H1 (cell line): ENCODE data around the gene GUCA2B. TPM values are rescaled to one million over a fixed set of nuclear protein-coding genes. Genes with fewer than 3 reads are reported as not detected.

ENCODE experiments used
- CTCF ChIA-PET: fragments of 300-600 bp; sonication (Branson Sonifier 250); formaldehyde crosslinking; loops from one replicate; lab custom pipeline; 2021; ENCODE audit not compliant: partially characterized antibody; lab: Charles Lee
- POLR2A ChIA-PET: fragments of 300-600 bp; sonication (Branson Sonifier 250); formaldehyde crosslinking; loops from one replicate; lab custom pipeline; 2021; ENCODE audit warnings: inconsistent platforms; ENCODE audit not compliant: partially characterized antibody; lab: Charles Lee
- DNase-seq, 2 experiments: peaks; one replicate each; pipeline versions ENCODE4 v3.0.0 to v3.0.0-alpha.2; 2010 to 2022; ENCODE audit warnings: low spot score in 2 of 2, low read depth in 1 of 2, mixed read lengths in 1 of 2
- FAIRE-seq: peaks from 2 replicates; lab custom pipeline; 2011; peaks lifted over from hg19 to GRCh38; lab: Jason Lieb, UNC
- H2AFZ ChIP-seq: 2 replicates; pipeline ENCODE4 v1.8.1; 2012; ENCODE audit warnings: low read length, inconsistent platforms
- H2AK5ac ChIP-seq: 2 replicates; pipeline ENCODE4 v1.6.1; 2013; ENCODE audit warnings: low read depth, low read length
- H2BK120ac ChIP-seq: replicated peaks from 2 replicates; pipeline ENCODE3; 2013; ENCODE audit warnings: low read depth, low read length, inconsistent platforms
- H2BK12ac ChIP-seq: 2 replicates; pipeline ENCODE4 v1.6.1; 2013; ENCODE audit warnings: low read depth, low read length
- H2BK15ac ChIP-seq: 2 replicates; pipeline ENCODE4 v1.6.1; 2013; ENCODE audit warnings: low read length
- H2BK20ac ChIP-seq: 2 replicates; pipeline ENCODE4 v1.6.1; 2013; ENCODE audit warnings: low read length
- H2BK5ac ChIP-seq: 2 replicates; pipeline ENCODE4 v1.6.1; 2013; ENCODE audit warnings: low read depth, low read length
- H3K14ac ChIP-seq: 2 replicates; pipeline ENCODE4 v1.6.1; 2013; ENCODE audit warnings: inconsistent platforms; ENCODE audit not compliant: insufficient read length
- H3K18ac ChIP-seq: 2 replicates; pipeline ENCODE4 v1.6.1; 2013; ENCODE audit warnings: low read length; ENCODE audit errors: extremely low read depth
- H3K23ac ChIP-seq: 2 replicates; pipeline ENCODE4 v1.6.1; 2013; ENCODE audit warnings: inconsistent platforms; ENCODE audit not compliant: insufficient read length
- H3K23me2 ChIP-seq: 2 replicates; pipeline ENCODE4 v1.6.1; 2013; ENCODE audit warnings: low read depth, low read length
- H3K27ac ChIP-seq: 2 replicates; pipeline ENCODE4 v1.6.1; 2011; ENCODE audit warnings: low read depth, low read length, inconsistent platforms
- H3K27me3 ChIP-seq, 4 experiments: replicated peaks in 1 of 4; 1 replicate in 1 of 4; 2 replicates in 3 of 4; pipeline versions ENCODE4 v1.6.1 to v1.8.1; 2011 to 2013; ENCODE audit warnings: low read length in 3 of 4, mild to moderate bottlenecking in 3 of 4, inconsistent platforms in 2 of 4, mixed read lengths in 2 of 4, moderate library complexity in 1 of 4; ENCODE audit not compliant: control insufficient read depth in 3 of 4, insufficient read depth in 3 of 4; ENCODE audit errors: extremely low read depth in 1 of 4
- H3K36me3 ChIP-seq, 4 experiments: 2 replicates each; pipeline versions ENCODE4 v1.6.1 to v1.8.1; 2011 to 2013; ENCODE audit warnings: mild to moderate bottlenecking in 4 of 4, low read length in 3 of 4, moderate library complexity in 2 of 4, control low read depth in 1 of 4, inconsistent platforms in 1 of 4; ENCODE audit not compliant: insufficient read depth in 4 of 4, control insufficient read depth in 2 of 4
- H3K4ac ChIP-seq: replicated peaks from 2 replicates; pipeline ENCODE3; 2013; ENCODE audit warnings: low read length, low read depth, mixed read lengths, inconsistent platforms; ENCODE audit not compliant: insufficient read length
- H3K4me1 ChIP-seq, 4 experiments: replicated peaks in 1 of 4; 1 replicate in 1 of 4; 2 replicates in 3 of 4; pipeline versions ENCODE4 v1.6.1 to v1.8.1; 2011 to 2013; ENCODE audit warnings: low read length in 3 of 4, inconsistent platforms in 2 of 4, mixed read lengths in 1 of 4; ENCODE audit not compliant: insufficient read depth in 4 of 4, control insufficient read depth in 3 of 4
- H3K4me2 ChIP-seq, 2 experiments: 2 replicates each; pipeline versions ENCODE4 v1.6.1 to v1.8.1; 2011 to 2013; ENCODE audit warnings: low read depth in 2 of 2, low read length in 2 of 2, control low read depth in 1 of 2, inconsistent platforms in 1 of 2, mild to moderate bottlenecking in 1 of 2; ENCODE audit not compliant: insufficient read depth in 1 of 2
- H3K4me3 ChIP-seq, 4 experiments: fragments of 200-600, 300-600 bp in 1 of 4; sonication (generic), shearing (Covaris generic), sonication (Bioruptor Twin) in 1 of 4; 2 replicates each; pipeline versions ENCODE4 v1.5.1 to v1.8.1; 2011 to 2016; ENCODE audit warnings: low read length in 4 of 4, low read depth in 3 of 4, control low read depth in 2 of 4, inconsistent platforms in 2 of 4, mild to moderate bottlenecking in 2 of 4, mixed read lengths in 1 of 4, moderate library complexity in 1 of 4; ENCODE audit not compliant: insufficient read depth in 2 of 4; ENCODE audit errors: extremely low read depth in 1 of 4
- H3K56ac ChIP-seq: replicated peaks from 2 replicates; pipeline ENCODE3; 2013; ENCODE audit warnings: low read depth, mild to moderate bottlenecking, mixed read lengths, low read length, inconsistent platforms; ENCODE audit not compliant: insufficient read length
- H3K79me1 ChIP-seq: 2 replicates; pipeline ENCODE4 v1.6.1; 2013; ENCODE audit warnings: low read depth, low read length, control low read depth
- H3K79me2 ChIP-seq, 2 experiments: 2 replicates each; pipeline versions ENCODE4 v1.6.1 to v1.8.1; 2012 to 2013; ENCODE audit warnings: low read length in 2 of 2, mild to moderate bottlenecking in 2 of 2, inconsistent platforms in 1 of 2; ENCODE audit not compliant: insufficient read depth in 2 of 2, control insufficient read depth in 1 of 2
- H3K9ac ChIP-seq, 4 experiments: replicated peaks in 1 of 4; 1 replicate in 1 of 4; 2 replicates in 3 of 4; pipeline versions ENCODE4 v1.6.1 to v1.8.1; 2011 to 2013; ENCODE audit warnings: low read depth in 3 of 4, low read length in 3 of 4, control low read depth in 2 of 4, mild to moderate bottlenecking in 2 of 4, moderate library complexity in 2 of 4, inconsistent platforms in 1 of 4; ENCODE audit errors: extremely low read depth in 1 of 4
- H3K9me3 ChIP-seq, 2 experiments: 2 replicates each; pipeline versions ENCODE4 v1.6.1 to v1.8.1; 2012 to 2013; ENCODE audit warnings: mild to moderate bottlenecking in 2 of 2, moderate library complexity in 2 of 2, control low read depth in 1 of 2, inconsistent platforms in 1 of 2, low read depth in 1 of 2, low read length in 1 of 2, mixed read lengths in 1 of 2; ENCODE audit not compliant: insufficient read depth in 2 of 2
- H4K20me1 ChIP-seq, 2 experiments: replicated peaks in 1 of 2; 2 replicates each; pipeline versions ENCODE3 to v1.8.1; 2011 to 2013; ENCODE audit warnings: inconsistent platforms in 2 of 2, low read length in 2 of 2, mild to moderate bottlenecking in 1 of 2; ENCODE audit not compliant: insufficient read depth in 2 of 2, control insufficient read depth in 1 of 2
- H4K5ac ChIP-seq: 2 replicates; pipeline ENCODE4 v1.6.1; 2013; ENCODE audit warnings: low read length, low read depth, mixed read lengths, inconsistent platforms; ENCODE audit not compliant: insufficient read length
- H4K8ac ChIP-seq: 2 replicates; pipeline ENCODE4 v1.8.0; 2013; ENCODE audit warnings: mild to moderate bottlenecking, moderate library complexity, low read length, inconsistent platforms; ENCODE audit not compliant: insufficient read depth; ENCODE audit errors: extremely low read depth
- H4K91ac ChIP-seq: replicated peaks from 2 replicates; pipeline ENCODE3; 2013; ENCODE audit warnings: low read length, mixed read lengths, inconsistent platforms; ENCODE audit not compliant: insufficient read length
- CTCF ChIP-seq, 3 experiments: IDR thresholded peaks; 1 replicate in 2 of 3; 2 replicates in 1 of 3; pipeline versions ENCODE4 v1.5.1 to v1.6.1; 2011; ENCODE audit warnings: low read length in 3 of 3, mild to moderate bottlenecking in 3 of 3, inconsistent platforms in 2 of 3, low read depth in 1 of 3, moderate library complexity in 1 of 3; ENCODE audit not compliant: insufficient read depth in 1 of 3; ENCODE audit errors: control extremely low read depth in 1 of 3
- NANOG ChIP-seq: IDR thresholded peaks from 2 replicates; pipeline ENCODE4 v1.6.1; 2011; ENCODE audit warnings: low read length, low read depth, mild to moderate bottlenecking, inconsistent platforms; ENCODE audit not compliant: insufficient read depth, poor library complexity, severe bottlenecking
- WGBS, 2 experiments: shearing (Covaris generic) in 1 of 2; methylation state at CpG; one replicate each; pipeline versions ENCODE4 v1.1.6 to v1.1.7; 2013 to 2015; ENCODE audit warnings: low lambda C conversion rate in 2 of 2, mixed read lengths in 2 of 2, inconsistent platforms in 1 of 2, low coverage in 1 of 2, missing lambda C conversion rate in 1 of 2; ENCODE audit not compliant: insufficient replicate concordance in 2 of 2, insufficient coverage in 1 of 2, insufficient read length in 1 of 2; ENCODE audit errors: extremely low coverage in 1 of 2, missing lambda C conversion rate in 1 of 2; 5-methylcytosine and 5-hydroxymethylcytosine counted together
- polyA plus RNA-seq, 7 experiments: library from polyadenylated mRNA; depleted of rRNA in 3 of 7; stranded (reverse) in 5 of 7; unstranded in 2 of 7; fragments of >200 nt in 5 of 7; fragments of 200-250 nt in 2 of 7; gene quantifications; 1 replicate in 5 of 7; 2 replicates in 1 of 7; 4 replicates in 1 of 7; pipeline versions ENCODE4 v1.2.1 to v1.2.3, GENCODE V29; 2011 to 2013; ENCODE audit warnings: missing spikeins in 2 of 7, mixed read lengths in 2 of 7
- total RNA-seq: library from RNA; stranded (reverse); fragmentation: NEBNext Ultra II Directional; extraction: Animal tissue kit (Norgen Biotek cat#: 25700); gene quantifications from 2 replicates; pipeline ENCODE4 v1.2.1, GENCODE V29; 2021

GUCA2B gene
- total and polyA plus RNA-seq, 2 of the 8 experiments (the other 6 are each of a cell fraction or from before 2014, with no cell fraction given): not detected

GRCh38 chr1:42138586-42138985, 14.6 kb upstream of the GUCA2B start:
- Histone ChIP-seq H3K4me1 (peaks cover 0 to 2% (median 0%) of the 10 kb centered on the region in 4 experiments; a peak in 2 of 7 replicates), H3K27ac (no peak overlapping the region), H3K18ac (no peak overlapping the region), H3K79me1 (no peaks in the 10 kb centered on the region), H3K23ac (no peak overlapping the region), H3K79me2 (no peaks in the 10 kb centered on the region), H2BK15ac (no peak overlapping the region), H3K36me3 (no peaks in the 10 kb centered on the region), H4K20me1 (no peaks in the 10 kb centered on the region), H3K4me2 (no peak overlapping the region), H2BK12ac (no peak overlapping the region), H4K5ac (no peak overlapping the region), H3K4ac (no peak overlapping the region), H2BK20ac (no peak overlapping the region), H3K56ac (no peak overlapping the region), H3K9me3 (no peaks in the 10 kb centered on the region), H3K27me3 (no peaks in the 10 kb centered on the region; a peak in 1 of 7 replicates), H2AK5ac (no peak overlapping the region), H3K14ac (no peak overlapping the region), H3K4me3 (no peak overlapping the region), H3K9ac (no peak overlapping the region), H3K23me2 (no peaks in the 10 kb centered on the region), H4K8ac (no peak overlapping the region), H2BK120ac (no peak overlapping the region), H2AFZ (no peak overlapping the region), H4K91ac (no peak overlapping the region), H2BK5ac (no peak overlapping the region)
- DNase-seq (no peak), FAIRE-seq (no peak)
- ChIA-PET CTCF (interaction anchor here (1.3 kb wide), 1 partner anchor 9 kb away, joined by 7 read pairs; no protein-coding TSS in a partner anchor), POLR2A (no interaction called here)
- 87% methylated on average over 4 of the region's 4 CpGs; no CpG with 5 or more reads in 1 of the 2 experiments for WGBS, 2 experiments
- TF ChIP-seq NANOG (no peak), CTCF (IDR thresholded peaks at IDR 0.05; ENCODE audit: control extremely low read depth in 1 of 3, insufficient read depth in 1 of 3, low read depth in 1 of 3, low read length in 3 of 3) (no peak)
